NCI-H2029 (cell line): ENCODE measurements around the gene SRP72.
A peak's percentile ranks its signal among the peaks of the same experiment; 100 is the strongest.
"Not testable (repeated sequence)": the region's sequence is repeated elsewhere in the genome, so short reads cannot be mapped to it uniquely, and the experiment has no call there.

Source experiments
- DNase-seq: peaks from one replicate; lab custom pipeline; 2025; lab: John Stamatoyannopoulos, UW

Gene SRP72

GRCh38 chr4:56465599-56466295 lies 1.7 kb upstream of the SRP72 start:
- DNase-seq = no peak

- DNase-seq = not testable (repeated sequence)
These were observed 1.1 kb upstream of the SRP72 start for GRCh38 chr4:56466296-56466761.

GRCh38 chr4:56466910-56467283 lies 520 bp upstream of the SRP72 start:
- DNase-seq = no peak

- DNase-seq = peak; percentile 30
These were observed 643 bp downstream of the SRP72 start for GRCh38 chr4:56468097-56468422.

- no peak for DNase-seq
These were observed 2.2 kb downstream of the SRP72 start for GRCh38 chr4:56469489-56470210.

GRCh38 chr4:56475917-56476316 lies 8.5 kb downstream of the SRP72 start:
- DNase-seq = no peak

GRCh38 chr4:56477192-56477702 lies 9.8 kb downstream of the SRP72 start:
- no peak for DNase-seq

- DNase-seq = no peak
These were observed 13.3 kb downstream of the SRP72 start for GRCh38 chr4:56480691-56481090.

GRCh38 chr4:56496241-56496640 lies 28.8 kb downstream of the SRP72 start:
- no peak for DNase-seq

GRCh38 chr4:56505269-56506130 lies 38.1 kb downstream of the SRP72 start, which contains the start of gene ARL9:
Gene ARL9, plus strand, starts transcription at chr4:56505791. Its CDS starts 72 bp downstream, at chr4:56505863.
- peak; percentile 55 for DNase-seq

- DNase-seq = no peak
These were observed 43.7 kb downstream of the SRP72 start for GRCh38 chr4:56511098-56511497.

- no peak for DNase-seq
These were observed 44.7 kb downstream of the SRP72 start for GRCh38 chr4:56512166-56512565.

GRCh38 chr4:56513517-56513916 lies 46.1 kb downstream of the SRP72 start:
- no peak for DNase-seq

- DNase-seq = peak; percentile 59
These were observed 63.1 kb downstream of the SRP72 start for GRCh38 chr4:56530269-56531148.

GRCh38 chr4:56531149-56531770 lies 63.8 kb downstream of the SRP72 start:
- no peak for DNase-seq

GRCh38 chr4:56531823-56532222 lies 64.4 kb downstream of the SRP72 start:
- no peak for DNase-seq

- no peak for DNase-seq
These were observed 64.8 kb downstream of the SRP72 start for GRCh38 chr4:56532239-56532638.

- DNase-seq = no peak
These were observed 68.5 kb downstream of the SRP72 start for GRCh38 chr4:56535915-56536314.

- DNase-seq = no peak
These were observed 69.7 kb downstream of the SRP72 start for GRCh38 chr4:56537147-56537546.

- DNase-seq = no peak
These were observed 73.4 kb downstream of the SRP72 start for GRCh38 chr4:56540826-56541225.

GRCh38 chr4:56544573-56545131 lies 77.2 kb downstream of the SRP72 start:
- peak; percentile 66 for DNase-seq
